K562 (cell line): Measurements from ENCODE around the gene MAPK1IP1L. TPM values are rescaled to one million over a fixed set of nuclear protein-coding genes. Genes with fewer than 3 reads are reported as not detected.

Experiments used
- ATAC-seq: fragments of 200-7000 bp; cut with Tn5 transposase; 3 replicates; pipeline ENCODE4 v1.9.1; 2020; ENCODE audit warnings: moderate library complexity
- BruUV-seq: library from RNA; stranded (reverse); fragments of 400-500 nt; replicated peaks from 2 replicates; lab custom pipeline; 2021; lab: Mats Ljungman, UMichigan
- CTCF ChIA-PET: fragments of 300-600 bp; formaldehyde crosslinking; extraction: SDS; loops from one replicate; lab custom pipeline; 2021; ENCODE audit warnings: low intra/inter-chr PET ratio; lab: Yijun Ruan, JAX
- POLR2A ChIA-PET: fragments of 300-600, 350-650 bp; sonication (Branson Sonifier 250); formaldehyde crosslinking; extraction: SDS; loops from one replicate; lab custom pipeline; 2021; ENCODE audit warnings: antibody characterized with exemption, inconsistent platforms; lab: Yijun Ruan, JAX
- DNase-seq, 4 experiments: peaks; one replicate each; pipeline versions ENCODE4 v3.0.0 to v3.0.0-alpha.2; 2011 to 2018; ENCODE audit warnings: low spot score in 3 of 4, mixed read lengths in 3 of 4; ENCODE audit errors: extremely low read depth in 1 of 4
- FAIRE-seq: peaks from 2 replicates; lab custom pipeline; 2011; peaks lifted over from hg19 to GRCh38; lab: Jason Lieb, UNC
- H2AFZ ChIP-seq: 2 replicates; pipeline ENCODE4 v1.6.0; 2011; ENCODE audit warnings: low read depth, low read length, control low read depth, inconsistent platforms
- H3K27ac ChIP-seq: fragments of 200-600 bp; 3 replicates; pipeline ENCODE4 v1.8.0; 2011; ENCODE audit warnings: low read depth, mild to moderate bottlenecking, control low read depth, inconsistent platforms, low read length, moderate library complexity, mixed read lengths; ENCODE audit errors: extremely low read depth
- H3K27me3 ChIP-seq, 2 experiments: fragments of 300-600 bp in 1 of 2; 2 replicates in 1 of 2; 3 replicates in 1 of 2; pipeline versions ENCODE4 v1.6.0 to v1.8.0; 2011; ENCODE audit warnings: inconsistent platforms in 2 of 2, low read length in 2 of 2, mild to moderate bottlenecking in 1 of 2, mixed read lengths in 1 of 2, moderate library complexity in 1 of 2; ENCODE audit not compliant: control insufficient read depth in 2 of 2, insufficient read depth in 2 of 2
- H3K36me3 ChIP-seq: fragments of 300-600 bp; 3 replicates; pipeline ENCODE4 v1.8.0; 2011; ENCODE audit warnings: mild to moderate bottlenecking, low read length, inconsistent platforms; ENCODE audit not compliant: control insufficient read depth, insufficient read depth
- H3K4me1 ChIP-seq, 2 experiments: fragments of 200-600 bp in 1 of 2; replicated peaks in 1 of 2; 2 replicates in 1 of 2; 3 replicates in 1 of 2; pipeline versions ENCODE4 v1.5.1 to v1.8.0; 2011; ENCODE audit warnings: inconsistent platforms in 2 of 2, low read length in 2 of 2, mild to moderate bottlenecking in 1 of 2, mixed read lengths in 1 of 2, moderate library complexity in 1 of 2; ENCODE audit not compliant: control insufficient read depth in 2 of 2, insufficient read depth in 2 of 2
- H3K4me2 ChIP-seq: 2 replicates; pipeline ENCODE4 v1.6.1; 2011; ENCODE audit warnings: low read length, control low read depth, inconsistent platforms, mixed read lengths; ENCODE audit not compliant: insufficient read depth
- H3K4me3 ChIP-seq: fragments of 200-600 bp; sonication (generic), shearing (Covaris generic); 2 replicates; pipeline ENCODE4 v1.5.1; 2016; ENCODE audit warnings: control low read depth, inconsistent platforms
- H3K79me2 ChIP-seq: fragments of 200-600 bp; 3 replicates; pipeline ENCODE4 v1.8.0; 2011; ENCODE audit warnings: low read length, inconsistent platforms; ENCODE audit not compliant: control insufficient read depth, insufficient read depth
- H3K9ac ChIP-seq, 2 experiments: 2 replicates each; pipeline versions ENCODE4 v1.6.0 to v1.6.1; 2011; ENCODE audit warnings: low read depth in 2 of 2, low read length in 2 of 2, control low read depth in 1 of 2, inconsistent platforms in 1 of 2, mild to moderate bottlenecking in 1 of 2, mixed read lengths in 1 of 2; ENCODE audit not compliant: insufficient read depth in 1 of 2
- H3K9me1 ChIP-seq: one replicate; pipeline ENCODE4 v1.6.0; 2011; ENCODE audit warnings: inconsistent platforms, mild to moderate bottlenecking, low read length, moderate library complexity; ENCODE audit not compliant: control insufficient read depth, insufficient read depth
- H3K9me3 ChIP-seq: replicated peaks from 2 replicates; pipeline ENCODE4 v1.5.1; 2011; ENCODE audit warnings: low read depth, low read length, inconsistent platforms; ENCODE audit not compliant: control insufficient read depth, insufficient read depth
- H4K20me1 ChIP-seq: replicated peaks from 2 replicates; pipeline ENCODE4 v1.6.1; 2011; ENCODE audit warnings: low read length, inconsistent platforms, mixed read lengths; ENCODE audit not compliant: control insufficient read depth, insufficient read depth
- CBFA2T3 ChIP-seq: fragments of 450-650 bp; IDR thresholded peaks from 2 replicates; pipeline ENCODE4 v1.6.1; 2017
- CHCHD3 ChIP-seq: fragments of 250-450 bp; sonication (Bioruptor Pico); IDR thresholded peaks from 2 replicates; pipeline ENCODE4 v2.1.2; 2022; ENCODE audit warnings: mild to moderate bottlenecking
- CHD1 ChIP-seq: fragments of 200-600 bp; sonication (generic); IDR thresholded peaks from one replicate; pipeline ENCODE4 v1.6.1; 2012; ENCODE audit warnings: mild to moderate bottlenecking, moderate library complexity, low read length, inconsistent platforms
- KLF10 ChIP-seq: fragments of 250-450 bp; sonication (Bioruptor Pico); IDR thresholded peaks from 2 replicates; pipeline ENCODE4 v1.6.1; 2021; ENCODE audit warnings: matching md5 sums
- SP1 ChIP-seq: sonication (generic); formaldehyde crosslinking; IDR thresholded peaks from 2 replicates; pipeline ENCODE4 v1.8.1; 2022; ENCODE audit warnings: mild to moderate bottlenecking, missing genetic modification reagents
- SRF ChIP-seq, 2 experiments: fragments of 250-450, 450-650 bp in 1 of 2; sonication (Bioruptor Pico) in 1 of 2; sonication (generic) in 1 of 2; formaldehyde crosslinking; IDR thresholded peaks; 2 replicates each; pipeline versions ENCODE4 v1.5.0 to v1.5.1; 2020 to 2022; ENCODE audit warnings: mild to moderate bottlenecking in 1 of 2, missing genetic modification reagents in 1 of 2
- TRIM24 ChIP-seq, 2 experiments: fragments of 450-650 bp; IDR thresholded peaks; 2 replicates each; pipeline ENCODE4 v1.6.1; 2016
- ZBTB8A ChIP-seq: fragments of 450-650 bp; IDR thresholded peaks from 2 replicates; pipeline ENCODE4 v1.6.1; 2018; ENCODE audit warnings: mild to moderate bottlenecking, moderate library complexity; ENCODE audit not compliant: partially characterized antibody
- ZFP30 ChIP-seq: fragments of 250-450 bp; sonication (Bioruptor Pico); IDR thresholded peaks from 2 replicates; pipeline ENCODE4 v1.8.0; 2022; ENCODE audit warnings: moderate library complexity, mild to moderate bottlenecking, inconsistent platforms, borderline replicate concordance
- ZFP36 ChIP-seq: fragments of 150-350 bp; IDR thresholded peaks from 2 replicates; pipeline ENCODE4 v1.6.1; 2018; ENCODE audit warnings: low read length, low read depth; ENCODE audit not compliant: partially characterized antibody
- ZNF232 ChIP-seq: sonication (generic); formaldehyde crosslinking; IDR thresholded peaks from 2 replicates; pipeline ENCODE4 v1.8.0; 2022; ENCODE audit warnings: mild to moderate bottlenecking, missing genetic modification reagents
- WGBS: fragments of 100-300 bp; shearing (Covaris generic); methylation state at CpG from one replicate; pipeline ENCODE4 v1.1.6; 2016; ENCODE audit warnings: low coverage, mixed read lengths; ENCODE audit not compliant: insufficient coverage; ENCODE audit errors: missing lambda C conversion rate; 5-methylcytosine and 5-hydroxymethylcytosine counted together
- in situ Hi-C: fragments of 300-500 bp; cut with MboI; formaldehyde crosslinking; loops from 4 replicates; pipeline ENCODE4 v1.15.0; 2018; ENCODE audit warnings: inconsistent platforms, mixed read lengths
- intact Hi-C: fragments of 100-400 bp; cut with micrococcal nuclease; formaldehyde crosslinking; loops from 2 replicates; pipeline ENCODE4 v1.14.2; 2022
- polyA plus RNA-seq, 8 experiments: library from polyadenylated mRNA; depleted of rRNA in 4 of 8; stranded (reverse) in 5 of 8; unstranded in 3 of 8; fragments of >200 nt; fragmentation: Nextera tagmentation in 2 of 8; fragmentation: Illumina TruSeq in 1 of 8; extraction: Ambion mirVana in 2 of 8; extraction: Trizol in 1 of 8; gene quantifications; 2 replicates each; pipeline versions ENCODE4 v1.2.1 to v1.2.3, GENCODE V29; 2011 to 2014; ENCODE audit warnings: inconsistent platforms in 1 of 8, missing spikeins in 1 of 8
- total RNA-seq, 7 experiments: library from RNA; depleted of rRNA in 6 of 7; stranded (reverse); fragments of >200 nt in 6 of 7; fragmentation: Illumina TruSeq in 2 of 7; extraction: Trizol in 2 of 7; gene quantifications; 2 replicates each; pipeline versions ENCODE4 v1.2.1 to v1.2.3, GENCODE V29; 2011 to 2021; ENCODE audit warnings: low replicate concordance in 1 of 7
- TF ChIP-seq, protein P1 (sequence below): fragments of 250-450 bp; sonication (Bioruptor Pico); IDR thresholded peaks from 2 replicates; pipeline ENCODE4 v1.4.0; 2020; ENCODE audit warnings: borderline replicate concordance
- TF ChIP-seq, protein P2 (sequence below): fragments of 450-650 bp; formaldehyde crosslinking; IDR thresholded peaks from 2 replicates; pipeline ENCODE4 v1.4.0; 2022; ENCODE audit warnings: missing genetic modification characterization

MAPK1IP1L gene
- total and polyA plus RNA-seq, 9 of the 15 experiments (the other 6 are each of a cell fraction or from before 2014, with no cell fraction given): 32.7 to 99.4 (median 49.8) TPM

DNA sequence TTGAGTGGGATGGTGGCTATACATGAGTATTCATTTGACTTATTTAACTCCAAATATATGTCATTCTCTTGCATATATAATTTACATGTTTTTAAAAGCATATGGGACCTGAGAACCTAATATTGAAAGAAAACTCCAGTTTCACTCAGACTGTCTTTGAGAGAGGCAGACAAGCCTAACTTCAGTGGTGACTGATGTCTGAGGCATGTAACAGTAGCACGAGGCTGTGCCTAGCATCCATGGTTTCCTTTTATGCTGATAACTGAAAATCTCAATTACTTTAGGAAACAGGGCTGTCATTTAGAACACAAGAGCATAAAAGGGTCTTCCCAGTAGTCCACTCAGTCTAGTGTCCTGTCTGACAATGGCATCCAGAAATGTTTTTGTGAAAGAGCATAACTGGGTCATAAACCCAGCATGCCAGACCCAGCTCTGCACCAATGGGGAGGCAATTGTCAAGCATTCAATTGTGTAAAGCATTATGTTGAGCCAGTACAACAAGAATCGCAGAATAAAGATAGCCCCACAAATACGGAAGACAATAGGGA lies 24.3 kb downstream of the MAPK1IP1L start:
- Histone ChIP-seq H3K79me2 (no peaks in the 10 kb centered on the region), H3K4me1 (peaks cover 4 to 10% of the 10 kb centered on the region in 2 experiments; a peak in 1 of 5 replicates), H2AFZ (no peak overlapping the region), H4K20me1 (no peaks in the 10 kb centered on the region), H3K9ac (no peak overlapping the region), H3K4me2 (no peak overlapping the region), H3K4me3 (no peak overlapping the region), H3K36me3 (no peaks in the 10 kb centered on the region), H3K9me3 (no peaks in the 10 kb centered on the region), H3K27ac (no peak overlapping the region), H3K27me3 (no peaks in the 10 kb centered on the region), H3K9me1 (no peaks in the 10 kb centered on the region)
- FAIRE-seq: no peak
- no peak for DNase-seq
- BruUV-seq: no TSS peak
- TF ChIP-seq, protein P1, sequence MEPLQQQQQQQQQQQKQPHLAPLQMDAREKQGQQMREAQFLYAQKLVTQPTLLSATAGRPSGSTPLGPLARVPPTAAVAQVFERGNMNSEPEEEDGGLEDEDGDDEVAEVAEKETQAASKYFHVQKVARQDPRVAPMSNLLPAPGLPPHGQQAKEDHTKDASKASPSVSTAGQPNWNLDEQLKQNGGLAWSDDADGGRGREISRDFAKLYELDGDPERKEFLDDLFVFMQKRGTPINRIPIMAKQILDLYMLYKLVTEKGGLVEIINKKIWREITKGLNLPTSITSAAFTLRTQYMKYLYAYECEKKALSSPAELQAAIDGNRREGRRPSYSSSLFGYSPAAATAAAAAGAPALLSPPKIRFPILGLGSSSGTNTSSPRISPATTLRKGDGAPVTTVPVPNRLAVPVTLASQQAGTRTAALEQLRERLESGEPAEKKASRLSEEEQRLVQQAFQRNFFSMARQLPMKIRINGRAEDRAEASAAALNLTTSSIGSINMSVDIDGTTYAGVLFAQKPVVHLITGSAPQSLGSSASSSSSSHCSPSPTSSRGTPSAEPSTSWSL: no peak
- TF ChIP-seq KLF10 (CRISPR knock-in tag) (no peak), SP1 (CRISPR knock-in tag) (no peak), ZBTB8A (no peak), CHD1 (no peak), TRIM24 (IDR thresholded peaks at IDR 0.05) (no peak), SRF (CRISPR knock-in tag; IDR thresholded peaks at IDR 0.05) (no peak), ZFP30 (CRISPR knock-in tag) (no peak), ZNF232 (CRISPR knock-in tag) (no peak), ZFP36 (no peak), CBFA2T3 (no peak), CHCHD3 (CRISPR knock-in tag) (no peak)
- TF ChIP-seq, protein P2, sequence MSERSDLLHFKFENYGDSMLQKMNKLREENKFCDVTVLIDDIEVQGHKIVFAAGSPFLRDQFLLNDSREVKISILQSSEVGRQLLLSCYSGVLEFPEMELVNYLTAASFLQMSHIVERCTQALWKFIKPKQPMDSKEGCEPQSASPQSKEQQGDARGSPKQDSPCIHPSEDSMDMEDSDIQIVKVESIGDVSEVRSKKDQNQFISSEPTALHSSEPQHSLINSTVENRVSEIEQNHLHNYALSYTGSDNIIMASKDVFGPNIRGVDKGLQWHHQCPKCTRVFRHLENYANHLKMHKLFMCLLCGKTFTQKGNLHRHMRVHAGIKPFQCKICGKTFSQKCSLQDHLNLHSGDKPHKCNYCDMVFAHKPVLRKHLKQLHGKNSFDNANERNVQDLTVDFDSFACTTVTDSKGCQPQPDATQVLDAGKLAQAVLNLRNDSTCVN (CRISPR knock-in tag): no peak
- CTCF ChIA-PET: no interaction called here
- intact Hi-C loops (no loop called here), in situ Hi-C loops (no loop called here)
- POLR2A ChIA-PET: no interaction called here
- ATAC-seq: no peak
- WGBS: 59% methylated on average over 3 of the region's 3 CpGs
